Measurements from ENCODE around the gene CD200R1. TPM values are rescaled to one million over a fixed set of nuclear protein-coding genes. Genes with fewer than 3 reads are reported as not detected.

CD200R1 gene
- total RNA-seq, 2 experiments from 2014 or later: 4.0 to 4.7 TPM

DNA sequence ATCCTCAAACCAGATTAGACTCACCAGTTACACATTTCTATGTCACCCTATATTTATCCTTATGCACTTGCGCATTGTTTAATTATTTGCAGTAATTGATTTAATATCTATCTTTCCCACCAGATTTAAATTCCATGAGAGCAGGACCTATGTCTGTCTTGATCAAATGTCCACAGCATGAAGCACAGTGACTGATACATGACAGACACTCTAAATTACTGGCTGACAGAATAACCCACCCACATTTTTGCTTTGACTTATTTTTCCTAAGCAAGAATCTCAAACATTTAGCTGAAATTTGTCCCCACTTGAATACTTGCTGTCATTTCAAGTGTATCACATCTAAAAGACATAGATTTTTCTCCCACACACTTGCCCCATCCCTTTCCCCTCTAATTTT, 7.5 kb downstream of the CD200R1 start:
- H3K9me3 ChIP-seq (ENCODE audit: control insufficient read depth in 1 of 2, insufficient read depth in 1 of 2, low read length in 2 of 2): peaks cover 13 to 15% of the 10 kb centered on the region in 2 experiments
- H3K27me3 Mint-ChIP-seq: no peaks in the 10 kb centered on the region
- TF ChIP-seq, protein P1, sequence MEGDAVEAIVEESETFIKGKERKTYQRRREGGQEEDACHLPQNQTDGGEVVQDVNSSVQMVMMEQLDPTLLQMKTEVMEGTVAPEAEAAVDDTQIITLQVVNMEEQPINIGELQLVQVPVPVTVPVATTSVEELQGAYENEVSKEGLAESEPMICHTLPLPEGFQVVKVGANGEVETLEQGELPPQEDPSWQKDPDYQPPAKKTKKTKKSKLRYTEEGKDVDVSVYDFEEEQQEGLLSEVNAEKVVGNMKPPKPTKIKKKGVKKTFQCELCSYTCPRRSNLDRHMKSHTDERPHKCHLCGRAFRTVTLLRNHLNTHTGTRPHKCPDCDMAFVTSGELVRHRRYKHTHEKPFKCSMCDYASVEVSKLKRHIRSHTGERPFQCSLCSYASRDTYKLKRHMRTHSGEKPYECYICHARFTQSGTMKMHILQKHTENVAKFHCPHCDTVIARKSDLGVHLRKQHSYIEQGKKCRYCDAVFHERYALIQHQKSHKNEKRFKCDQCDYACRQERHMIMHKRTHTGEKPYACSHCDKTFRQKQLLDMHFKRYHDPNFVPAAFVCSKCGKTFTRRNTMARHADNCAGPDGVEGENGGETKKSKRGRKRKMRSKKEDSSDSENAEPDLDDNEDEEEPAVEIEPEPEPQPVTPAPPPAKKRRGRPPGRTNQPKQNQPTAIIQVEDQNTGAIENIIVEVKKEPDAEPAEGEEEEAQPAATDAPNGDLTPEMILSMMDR (IDR thresholded peaks at IDR 0.05): no peak
- ChIA-PET CTCF (interaction anchor here (0.6 to 1.6 kb wide), 4 partner anchors 12 to 800 kb away, joined by 3 read pairs; no protein-coding TSS in a partner anchor), POLR2A (no interaction called here)
- peak overlapping the region; percentile 32 for H3K4me3 Mint-ChIP-seq
- intact Hi-C loops (cut with DNase I, micrococcal nuclease): no loop called here
- no peak overlapping the region for H3K4me3 ChIP-seq (ENCODE audit: low read length)
- H3K27ac Mint-ChIP-seq: peak overlapping the region; percentile 48
- H3K27me3 ChIP-seq (ENCODE audit: control insufficient read depth in 1 of 2, insufficient read depth in 2 of 2, low read length in 2 of 2): no peaks in the 10 kb centered on the region
- peaks cover 71% of the 10 kb centered on the region for H3K4me1 Mint-ChIP-seq (ENCODE audit: low read depth)
- H3K9me3 Mint-ChIP-seq: peaks cover 11% of the 10 kb centered on the region
- DNase-seq (no peak), ATAC-seq (ENCODE audit: poor library complexity) (no peak)
- peaks cover 52% of the 10 kb centered on the region for H3K36me3 Mint-ChIP-seq (ENCODE audit: low read depth)
- peaks cover 10% of the 10 kb centered on the region for H3K4me1 ChIP-seq (ENCODE audit: insufficient read depth, low read length)
- peaks cover 13% of the 10 kb centered on the region for H3K36me3 ChIP-seq (ENCODE audit: insufficient read depth, low read length)
- no peak overlapping the region for H3K27ac ChIP-seq (ENCODE audit: low read depth in 1 of 2, low read length in 2 of 2)

DNA sequence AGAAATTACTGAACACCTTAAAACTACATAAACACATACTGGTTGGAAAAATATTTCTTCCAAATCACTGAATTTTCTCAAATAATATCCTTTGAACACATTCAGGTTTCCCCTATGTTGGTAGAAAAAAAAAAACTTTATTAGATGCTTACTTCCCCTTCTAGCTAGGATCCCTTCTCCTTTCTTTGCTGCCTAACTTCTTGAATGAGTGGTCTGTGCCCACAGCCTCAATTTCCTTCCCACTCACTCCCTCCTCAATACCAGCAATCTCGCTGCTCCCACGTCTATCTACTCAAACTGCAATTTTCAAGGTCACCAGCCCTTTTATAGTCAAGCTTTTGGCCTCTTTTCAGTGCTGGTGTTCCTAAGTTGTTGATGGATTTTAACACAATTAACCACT, 8.3 kb downstream of the CD200R1 start:
- Histone ChIP-seq H3K27ac (ENCODE audit: low read depth in 1 of 2, low read length in 2 of 2) (no peak overlapping the region), H3K4me1 (ENCODE audit: insufficient read depth, low read length) (peaks cover 10% of the 10 kb centered on the region), H3K9me3 (ENCODE audit: control insufficient read depth in 1 of 2, insufficient read depth in 1 of 2, low read length in 2 of 2) (peaks cover 13 to 15% of the 10 kb centered on the region in 2 experiments), H3K27me3 (ENCODE audit: control insufficient read depth in 1 of 2, insufficient read depth in 2 of 2, low read length in 2 of 2) (no peaks in the 10 kb centered on the region), H3K4me3 (ENCODE audit: low read length) (no peak overlapping the region), H3K36me3 (ENCODE audit: insufficient read depth, low read length) (peaks cover 13% of the 10 kb centered on the region)
- Mint-ChIP-seq H3K9me3 (peaks cover 11% of the 10 kb centered on the region), H3K27ac (peak overlapping the region; percentile 48), H3K4me1 (ENCODE audit: low read depth) (peaks cover 71% of the 10 kb centered on the region), H3K27me3 (no peaks in the 10 kb centered on the region), H3K36me3 (ENCODE audit: low read depth) (peaks cover 60% of the 10 kb centered on the region), H3K4me3 (peak overlapping the region; percentile 32)
- intact Hi-C loops (cut with DNase I, micrococcal nuclease): no loop called here
- ChIA-PET POLR2A (interaction anchor here (1.3 to 1.6 kb wide), 2 partner anchors 8 to 226 kb away, joined by 4 to 5 read pairs; partner anchors contain the start of gene CD200R1), CTCF (interaction anchor here (0.9 to 1.3 kb wide), 2 partner anchors 13 to 24 kb away, joined by 3 read pairs; partner anchors contain the start of gene GTPBP8)
- no peak for ATAC-seq (ENCODE audit: poor library complexity)
- TF ChIP-seq, protein P1 (IDR thresholded peaks at IDR 0.05): no peak
- DNase-seq: no peak

DNA sequence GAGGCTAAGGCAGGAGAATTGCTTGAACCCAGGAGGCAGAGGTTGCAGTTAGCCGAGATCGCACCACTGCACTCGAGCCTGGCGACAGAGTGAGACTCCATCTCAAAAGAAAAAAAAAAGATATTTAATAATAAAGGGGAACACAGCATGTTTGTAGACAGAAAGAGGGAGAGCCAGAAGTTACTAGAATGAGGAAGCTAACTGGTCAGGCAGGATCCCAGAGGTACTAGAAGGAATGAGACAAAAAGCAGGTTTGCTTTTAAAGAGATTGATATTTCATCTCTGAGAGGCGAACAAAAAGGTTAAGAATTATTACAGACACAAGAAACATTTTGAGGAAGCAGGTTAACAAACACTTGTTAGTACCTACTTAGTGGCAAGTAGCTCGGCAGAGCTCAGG, 9.2 kb downstream of the CD200R1 start:
- Mint-ChIP-seq H3K27ac (no peak overlapping the region), H3K4me1 (ENCODE audit: low read depth) (peaks cover 64% of the 10 kb centered on the region), H3K9me3 (peaks cover 11% of the 10 kb centered on the region), H3K27me3 (no peaks in the 10 kb centered on the region), H3K36me3 (ENCODE audit: low read depth) (peaks cover 64% of the 10 kb centered on the region), H3K4me3 (no peak overlapping the region)
- Histone ChIP-seq H3K4me1 (ENCODE audit: insufficient read depth, low read length) (peaks cover 10% of the 10 kb centered on the region), H3K27me3 (ENCODE audit: control insufficient read depth in 1 of 2, insufficient read depth in 2 of 2, low read length in 2 of 2) (no peaks in the 10 kb centered on the region), H3K27ac (ENCODE audit: low read depth in 1 of 2, low read length in 2 of 2) (no peak overlapping the region), H3K9me3 (ENCODE audit: control insufficient read depth in 1 of 2, insufficient read depth in 1 of 2, low read length in 2 of 2) (peaks cover 13 to 15% of the 10 kb centered on the region in 2 experiments), H3K4me3 (ENCODE audit: low read length) (no peak overlapping the region), H3K36me3 (ENCODE audit: insufficient read depth, low read length) (peaks cover 13% of the 10 kb centered on the region)
- CTCF ChIA-PET: interaction anchor here (0.6 to 1.6 kb wide), 2 partner anchors 9 to 14 kb away, joined by 3 read pairs; partner anchors contain the start of gene CD200R1
- no peak for DNase-seq
- no peak for ATAC-seq (ENCODE audit: poor library complexity)
- intact Hi-C loops (cut with DNase I, micrococcal nuclease): no loop called here
- TF ChIP-seq, protein P1 (IDR thresholded peaks at IDR 0.05): no peak
- POLR2A ChIA-PET: interaction anchor here (0.6 to 1.6 kb wide), 4 partner anchors 9 to 880 kb away, joined by 3 to 5 read pairs (median 4); partner anchors contain the start of genes C3orf52 and CD200R1
